Lung microvascular endothelial cell (primary cell): Measurements from ENCODE around the gene FMNL1. TPM values are rescaled to one million over a fixed set of nuclear protein-coding genes. Genes with fewer than 3 reads are reported as not detected.
A peak's percentile ranks its signal among the peaks of the same experiment; 100 is the strongest.
"Not testable (repeated sequence)": the region's sequence is repeated elsewhere in the genome, so short reads cannot be mapped to it uniquely, and the experiment has no call there.

Experiments used
- DNase-seq, 2 donors: peaks; one replicate each; pipeline versions ENCODE4 v3.0.0 to v3.0.0-alpha.2; 2010; ENCODE audit warnings: low read depth in 2 of 2
- total RNA-seq: library from RNA; depleted of rRNA; stranded (reverse); fragments of >200 nt; gene quantifications from 2 replicates; pipeline ENCODE4 v1.2.1, GENCODE V29; 2014

FMNL1 gene
- total RNA-seq, 1 donor from 2014 or later, result 0.79 TPM

- DNase-seq, result peak in 1 of 2 donors; percentile 49
Observed at GRCh38 chr17:45234641-45235415, 13.1 kb downstream of the FMNL1 start.

- DNase-seq, result peak; percentile 49 to 73
Observed at GRCh38 chr17:45235416-45236281, 14.0 kb downstream of the FMNL1 start.

DNA sequence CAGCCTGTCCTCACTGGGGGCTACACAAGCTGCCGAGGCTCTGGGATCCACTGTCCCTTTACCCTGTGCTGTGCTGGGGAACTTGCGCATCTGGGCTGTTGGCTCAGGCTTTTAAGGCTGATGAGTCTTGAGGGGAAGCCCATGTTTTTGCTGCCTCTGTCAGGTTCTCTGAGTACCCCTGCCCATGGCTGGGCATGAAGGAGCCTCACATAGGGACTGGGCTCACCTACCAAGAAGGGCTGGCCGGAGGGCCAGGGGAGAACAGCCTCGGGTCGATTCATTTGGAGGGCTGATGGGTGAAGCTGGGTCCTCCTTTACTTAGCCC, 14.6 kb downstream of the FMNL1 start:
- no peak for DNase-seq

GRCh38 chr17:45237686-45238085, 16.0 kb downstream of the FMNL1 start:
- DNase-seq, result no peak

GRCh38 chr17:45238155-45238774, 16.6 kb downstream of the FMNL1 start:
- DNase-seq, result no peak

DNA sequence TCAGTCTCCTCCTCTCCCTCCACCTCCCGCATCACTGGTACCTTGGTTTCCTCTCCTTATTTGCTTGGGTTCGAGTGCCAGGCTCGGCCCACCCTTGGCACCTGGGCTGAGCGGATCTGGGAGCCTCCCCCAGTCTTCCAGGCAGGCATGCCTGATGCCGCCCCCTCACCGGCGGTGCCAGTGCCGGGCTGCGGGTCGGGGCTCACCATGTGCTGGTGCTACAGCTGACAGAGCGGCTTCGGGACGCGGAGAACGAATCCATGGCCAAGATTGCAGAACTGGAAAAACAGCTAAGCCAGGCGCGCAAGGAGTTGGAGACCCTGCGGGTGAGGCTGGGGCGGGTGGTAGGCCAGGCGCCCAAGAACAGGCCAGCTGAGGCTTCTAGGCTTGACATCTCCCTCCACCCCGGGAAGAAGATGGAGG, 19.2 kb downstream of the FMNL1 start:
- no peak for DNase-seq

DNA sequence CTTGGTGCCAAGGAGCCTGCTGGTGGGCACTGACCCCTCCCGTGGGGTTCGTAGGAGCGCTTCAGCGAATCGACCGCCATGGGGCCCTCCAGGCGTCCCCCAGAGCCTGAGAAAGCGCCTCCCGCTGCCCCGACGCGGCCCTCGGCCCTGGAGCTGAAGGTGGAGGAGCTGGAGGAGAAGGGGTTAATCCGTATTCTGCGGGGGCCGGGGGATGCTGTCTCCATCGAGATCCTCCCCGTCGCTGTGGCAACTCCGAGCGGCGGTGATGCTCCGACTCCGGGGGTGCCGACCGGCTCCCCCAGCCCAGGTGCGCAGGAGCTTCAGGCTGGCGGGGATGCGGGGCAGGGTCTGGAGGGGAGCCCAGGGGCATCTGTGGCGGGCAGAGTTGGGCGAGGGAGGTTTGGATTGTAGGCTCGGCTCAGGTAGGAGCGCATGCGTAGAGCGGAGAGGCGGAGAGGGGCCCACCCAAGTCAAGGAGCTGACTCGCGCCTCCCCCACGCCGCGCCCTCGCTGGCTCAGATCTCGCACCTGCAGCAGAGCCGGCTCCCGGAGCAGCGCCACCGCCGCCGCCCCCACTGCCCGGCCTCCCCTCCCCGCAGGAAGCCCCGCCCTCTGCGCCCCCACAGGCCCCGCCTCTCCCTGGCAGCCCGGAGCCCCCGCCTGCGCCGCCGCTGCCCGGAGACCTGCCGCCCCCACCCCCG, 19.8 kb downstream of the FMNL1 start:
- no peak for DNase-seq

DNA sequence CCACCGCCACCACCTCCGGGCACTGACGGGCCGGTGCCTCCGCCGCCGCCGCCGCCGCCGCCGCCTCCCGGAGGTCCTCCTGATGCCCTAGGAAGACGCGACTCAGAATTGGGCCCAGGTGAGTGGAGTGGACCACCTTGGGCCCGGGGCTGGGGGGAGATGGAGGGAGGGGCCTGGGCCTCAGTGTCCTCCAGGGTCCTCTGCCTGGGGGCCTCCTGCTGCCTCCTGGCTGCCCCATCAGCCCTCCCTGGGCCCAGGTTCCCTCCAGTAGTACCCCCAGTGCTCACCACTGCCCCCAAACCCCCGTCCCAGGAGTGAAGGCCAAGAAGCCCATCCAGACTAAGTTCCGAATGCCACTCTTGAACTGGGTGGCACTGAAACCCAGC, 20.3 kb downstream of the FMNL1 start:
- DNase-seq, result no peak

DNA sequence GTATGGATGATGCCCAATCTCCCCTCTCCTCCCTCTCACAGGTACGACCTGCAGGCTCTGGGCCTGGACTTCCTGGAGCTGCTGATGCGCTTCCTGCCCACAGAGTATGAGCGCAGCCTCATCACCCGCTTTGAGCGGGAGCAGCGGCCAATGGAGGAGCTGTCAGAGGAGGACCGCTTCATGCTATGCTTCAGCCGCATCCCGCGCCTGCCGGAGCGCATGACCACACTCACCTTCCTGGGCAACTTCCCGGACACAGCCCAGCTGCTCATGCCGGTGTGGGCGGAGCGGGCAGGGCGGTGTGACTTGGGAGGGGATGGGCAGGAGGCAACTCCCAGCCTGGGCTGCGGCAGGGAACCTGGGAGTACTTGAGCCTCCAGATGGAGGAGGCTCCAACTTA, 22.1 kb downstream of the FMNL1 start:
- no peak for DNase-seq

DNA sequence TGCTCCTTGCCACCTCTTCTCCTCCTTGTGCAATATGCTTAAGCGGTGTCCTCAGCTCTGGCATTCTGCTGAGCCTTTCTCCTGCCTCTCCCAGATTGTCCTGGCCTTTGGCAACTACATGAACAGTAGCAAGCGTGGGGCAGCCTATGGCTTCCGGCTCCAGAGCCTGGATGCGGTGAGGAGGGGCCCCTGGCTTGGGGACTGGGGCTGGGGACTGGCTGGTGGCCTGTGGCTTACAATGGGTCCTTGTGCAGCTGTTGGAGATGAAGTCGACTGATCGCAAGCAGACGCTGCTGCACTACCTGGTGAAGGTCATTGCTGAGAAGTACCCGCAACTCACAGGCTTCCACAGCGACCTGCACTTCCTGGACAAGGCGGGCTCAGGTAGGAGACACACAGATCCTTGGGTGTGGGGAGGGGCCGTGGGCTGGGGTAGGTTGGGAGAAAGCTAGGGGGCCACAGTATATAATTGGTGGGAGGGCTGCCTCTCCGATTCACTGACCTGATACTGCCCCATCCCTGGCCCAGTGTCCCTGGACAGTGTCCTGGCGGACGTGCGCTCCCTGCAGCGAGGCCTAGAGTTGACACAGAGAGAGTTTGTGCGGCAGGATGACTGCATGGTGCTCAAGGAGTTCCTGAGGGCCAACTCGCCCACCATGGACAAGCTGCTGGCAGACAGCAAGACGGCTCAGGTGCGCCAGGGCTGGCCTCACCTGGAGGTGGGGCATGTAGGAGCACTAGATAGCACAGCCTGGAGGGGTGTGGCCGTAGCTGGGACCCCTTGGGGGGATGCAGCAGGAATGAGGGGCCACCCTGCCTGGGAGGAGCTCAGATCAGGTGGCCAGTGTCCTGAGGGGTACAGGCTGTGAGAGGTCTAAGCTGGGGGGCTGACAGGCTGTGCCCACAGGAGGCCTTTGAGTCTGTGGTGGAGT, 23.3 kb downstream of the FMNL1 start:
- DNase-seq, result no peak

DNA sequence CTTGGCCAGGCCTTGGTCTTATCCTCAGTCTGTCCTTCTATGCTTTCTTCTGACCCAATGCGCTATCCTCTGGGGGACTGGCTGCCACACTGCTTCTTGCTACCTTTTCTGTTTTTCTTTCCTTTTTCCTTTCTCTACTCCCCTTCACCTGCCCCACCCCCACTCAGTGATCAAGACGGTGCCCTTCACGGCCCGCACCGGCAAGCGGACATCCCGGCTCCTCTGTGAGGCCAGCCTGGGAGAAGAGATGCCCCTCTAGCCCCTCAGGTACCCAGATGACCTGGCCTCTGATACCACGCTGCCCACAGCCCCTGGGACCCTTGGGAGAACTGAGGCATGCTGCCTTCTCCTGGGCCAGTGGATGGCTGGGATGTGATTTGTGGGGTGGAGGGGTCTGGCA, 24.7 kb downstream of the FMNL1 start:
- no peak for DNase-seq

DNA sequence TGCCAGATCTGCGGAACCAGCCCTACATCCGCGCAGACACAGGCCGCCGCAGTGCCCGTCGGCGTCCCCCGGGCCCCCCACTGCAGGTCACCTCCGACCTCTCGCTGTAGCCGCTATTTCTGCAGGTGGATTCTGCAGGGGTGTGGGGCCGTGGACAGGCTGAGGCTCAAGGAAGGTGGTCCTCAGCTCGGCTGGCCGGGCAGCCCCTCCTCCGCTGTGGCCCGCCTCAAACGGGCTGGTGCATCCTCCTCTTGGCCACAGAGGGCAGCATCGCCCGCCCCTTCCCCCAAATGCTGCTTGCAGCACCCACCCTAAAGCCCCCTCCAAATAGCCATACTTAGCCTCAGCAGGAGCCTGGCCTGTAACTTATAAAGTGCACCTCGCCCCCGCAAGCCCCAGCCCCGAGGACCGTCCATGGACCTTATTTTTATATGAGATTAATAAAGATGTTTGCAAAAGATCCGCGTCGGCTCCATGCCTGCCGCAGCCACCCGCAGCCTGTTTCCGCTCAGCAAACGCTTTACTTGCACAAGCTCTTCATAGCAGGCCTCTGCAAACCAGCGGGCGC, 25.3 kb downstream of the FMNL1 start:
- peak; percentile 14 to 29 for DNase-seq

DNA sequence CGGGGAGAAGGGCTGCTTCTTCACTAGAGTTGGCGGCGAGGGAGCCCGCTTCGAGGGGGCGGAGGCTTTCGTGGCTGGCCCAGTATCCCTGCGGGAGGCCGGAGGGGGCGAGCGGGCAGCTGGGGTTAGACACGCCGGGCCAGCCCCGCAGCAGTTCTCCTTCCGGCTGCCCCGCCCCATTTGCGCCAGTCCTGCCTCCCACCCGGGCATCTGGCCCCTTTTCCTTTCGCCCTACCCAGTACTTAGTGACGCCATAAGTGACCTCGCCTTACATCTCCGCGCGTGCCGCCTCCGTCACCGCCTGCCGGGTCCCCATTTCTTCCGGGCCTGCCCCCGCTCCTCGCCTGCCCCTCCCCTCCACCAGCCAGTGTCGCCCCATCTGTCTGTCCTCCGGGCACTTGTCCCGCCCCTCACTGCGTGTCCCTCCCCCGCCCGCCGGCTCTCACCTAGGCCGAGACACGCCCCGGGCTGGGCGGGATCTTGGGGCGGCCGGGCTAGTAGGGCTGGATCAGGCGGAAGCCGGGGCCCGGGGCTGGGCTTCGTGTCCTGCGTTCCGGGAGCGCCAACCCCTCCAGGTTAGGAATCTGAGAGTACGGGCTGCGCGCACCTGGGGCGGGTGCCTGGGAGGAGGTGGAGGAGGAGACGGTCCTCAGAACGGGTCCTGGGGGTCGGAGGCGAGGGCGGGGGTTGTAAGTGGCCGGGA, 25.9 kb downstream of the FMNL1 start:
- DNase-seq, result peak; percentile 16 to 46

GRCh38 chr17:45248132-45248957, 26.7 kb downstream of the FMNL1 start:
- no peak for DNase-seq

GRCh38 chr17:45251931-45252330, 30.2 kb downstream of the FMNL1 start:
- peak in 1 of 2 donors; percentile 64 for DNase-seq

GRCh38 chr17:45253237-45253636, 31.6 kb downstream of the FMNL1 start:
- DNase-seq, result not testable (repeated sequence)

DNA sequence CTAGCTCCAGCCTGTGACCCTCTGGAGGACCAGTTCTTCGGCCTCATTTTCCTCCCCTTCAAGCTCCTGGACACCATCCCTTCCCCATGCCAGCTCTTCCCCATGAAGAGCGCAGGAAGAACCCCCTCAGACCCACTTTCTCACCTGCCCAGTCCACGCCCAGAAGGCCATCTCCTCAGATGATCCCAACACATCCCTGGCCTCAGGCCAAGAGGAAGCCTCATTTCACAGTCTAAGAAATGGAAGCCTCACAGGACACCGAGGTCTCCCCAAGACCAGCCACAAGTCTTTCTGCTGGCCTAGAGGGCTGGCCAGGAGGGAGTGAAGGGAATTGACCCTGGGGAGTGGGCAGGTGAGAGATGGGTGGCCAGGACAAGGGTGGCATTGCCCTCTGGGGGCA, 32.2 kb downstream of the FMNL1 start:
- DNase-seq, result no peak

DNA sequence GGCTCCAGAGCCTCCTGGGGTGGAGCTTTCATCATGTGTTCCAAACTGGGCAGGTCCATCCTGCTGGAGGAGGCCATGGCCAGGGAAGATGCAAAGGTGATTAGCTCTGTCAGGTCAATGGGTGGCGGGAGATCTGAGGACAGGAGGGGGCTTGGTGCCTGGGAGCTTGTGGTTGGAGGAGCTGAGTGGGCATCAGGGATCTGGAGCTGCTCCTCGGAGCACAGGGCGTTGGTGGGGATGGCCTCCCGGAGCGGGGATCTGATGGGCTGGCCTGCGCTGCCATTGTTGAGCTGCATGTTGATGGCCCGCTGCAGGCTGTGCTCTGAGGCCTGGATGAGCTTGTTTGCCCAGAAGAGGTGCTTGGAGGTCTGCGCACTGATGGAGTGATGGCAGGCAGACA, 33.7 kb downstream of the FMNL1 start:
- DNase-seq, result no peak
